GM04504 (cell line): ENCODE measurements around the gene CNTNAP2.
"Not testable (repeated sequence)": the region's sequence is repeated elsewhere in the genome, so short reads cannot be mapped to it uniquely, and the experiment has no call there.

Experiments used
- DNase-seq: peaks from one replicate; pipeline ENCODE4 v3.0.0-alpha.2; 2012; ENCODE audit warnings: low read depth

The CNTNAP2 gene

DNA sequence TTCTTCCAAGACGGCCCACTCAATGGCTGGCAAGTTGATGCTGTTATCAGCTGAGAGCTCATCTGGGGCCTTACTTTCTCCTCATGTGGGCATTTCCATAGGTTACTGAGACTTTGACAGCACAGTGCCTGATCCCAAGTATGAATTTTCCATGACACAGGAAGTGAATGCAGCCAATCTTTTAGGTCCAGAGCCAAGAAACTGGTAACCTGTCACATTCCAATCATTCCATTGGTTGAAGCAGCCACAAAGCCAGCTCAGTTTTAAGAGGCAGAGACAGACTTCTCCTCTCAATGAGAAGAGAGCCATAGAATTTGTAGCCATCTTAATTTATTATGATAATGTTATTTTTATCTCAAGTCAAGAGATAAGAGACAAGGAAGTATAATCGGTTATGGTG lies 775.5 kb downstream of the CNTNAP2 start:
- DNase-seq, result no peak

DNA sequence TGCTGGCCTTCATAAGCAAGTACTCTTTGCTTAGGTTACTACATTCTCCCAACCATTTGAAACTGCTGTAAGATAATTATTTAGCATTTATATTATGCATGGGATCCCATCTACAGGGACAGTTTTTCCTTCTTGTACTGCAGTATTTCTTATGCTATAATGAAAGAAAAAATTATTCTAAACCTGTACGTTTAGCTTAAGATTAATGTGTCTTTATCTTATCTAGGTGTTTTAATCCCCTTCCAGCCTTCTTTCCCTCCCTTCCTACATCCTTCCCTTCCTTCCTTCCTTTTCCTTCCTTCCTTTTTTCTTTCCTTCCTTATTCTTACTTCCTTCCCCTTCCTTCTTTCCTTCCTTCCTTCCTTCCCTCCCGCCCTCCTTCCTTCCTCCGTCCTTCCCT lies 778.3 kb downstream of the CNTNAP2 start:
- DNase-seq, result no peak

DNA sequence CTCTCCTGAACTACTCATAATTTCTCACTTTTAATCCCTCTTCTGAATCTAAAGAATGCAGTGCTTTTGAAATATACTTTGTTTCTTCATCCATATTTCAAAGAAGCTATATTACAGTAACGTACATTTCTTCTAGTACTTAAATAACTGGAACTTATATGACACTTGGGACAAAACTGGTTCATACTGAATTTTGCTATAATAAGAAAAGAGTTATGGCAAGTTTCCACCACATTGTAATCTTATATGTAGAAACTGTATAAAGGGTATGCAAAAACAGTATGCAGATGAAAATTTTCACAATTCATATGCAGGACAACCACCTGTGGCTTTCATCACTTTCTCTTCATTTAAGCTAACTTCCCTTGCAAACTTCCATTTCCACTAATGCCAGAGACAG lies 785.7 kb downstream of the CNTNAP2 start:
- DNase-seq, result no peak

DNA sequence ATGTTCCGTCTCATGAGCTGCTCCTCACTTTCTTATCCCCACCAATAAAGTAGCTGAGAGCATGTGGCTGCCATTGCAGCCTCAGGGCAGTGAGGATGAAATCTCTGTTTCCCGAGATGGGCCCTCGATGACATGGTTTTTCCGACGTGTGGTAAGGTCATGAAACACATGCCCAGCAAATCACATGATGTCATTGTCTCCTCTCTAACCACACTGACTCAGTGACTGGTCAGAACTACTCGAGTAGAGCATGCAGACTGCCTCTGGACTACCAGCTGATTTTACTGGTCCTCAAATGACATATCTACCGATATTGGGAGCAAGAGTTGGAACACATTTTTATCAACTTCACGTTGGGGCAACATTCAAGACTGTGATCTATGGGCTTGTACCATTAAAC lies 786.1 kb downstream of the CNTNAP2 start:
- no peak for DNase-seq

DNA sequence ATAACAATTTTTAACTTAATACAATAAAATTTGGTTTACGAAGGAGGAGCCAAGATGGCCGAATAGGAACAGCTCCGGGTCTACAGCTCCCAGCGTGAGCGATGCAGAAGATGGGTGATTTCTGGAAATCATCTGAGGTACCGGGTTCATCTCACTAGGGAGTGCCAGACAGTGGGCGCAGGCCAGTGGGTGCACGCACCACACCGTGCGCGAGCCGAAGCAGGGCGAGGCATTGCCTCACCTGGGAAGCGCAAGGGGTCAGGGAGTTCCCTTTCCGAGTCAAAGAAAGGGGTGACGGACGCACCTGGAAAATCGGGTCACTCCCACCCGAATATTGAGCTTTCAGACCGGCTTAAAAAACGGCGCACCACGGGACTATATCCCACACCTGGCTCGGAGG lies 789.1 kb downstream of the CNTNAP2 start:
- DNase-seq, result not testable (repeated sequence)

DNA sequence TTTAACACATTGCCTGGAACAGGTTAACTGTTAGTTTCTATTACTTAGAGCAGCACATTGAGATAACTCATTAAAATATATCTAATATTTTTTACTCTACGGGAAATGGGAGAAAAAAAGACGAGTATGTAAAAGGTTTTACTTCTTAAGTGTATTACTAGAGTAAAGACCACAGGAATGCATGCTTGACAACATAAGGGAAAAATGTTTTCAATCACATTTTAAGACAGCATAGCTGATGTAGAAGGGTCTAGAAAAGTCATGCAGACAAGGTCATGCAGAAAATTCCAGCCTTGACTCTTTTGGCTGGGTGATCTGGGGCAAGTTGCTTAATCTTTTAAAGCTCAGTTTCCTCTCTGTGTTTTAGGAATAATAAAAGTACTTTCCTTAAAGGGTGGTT lies 806.2 kb downstream of the CNTNAP2 start:
- no peak for DNase-seq

DNA sequence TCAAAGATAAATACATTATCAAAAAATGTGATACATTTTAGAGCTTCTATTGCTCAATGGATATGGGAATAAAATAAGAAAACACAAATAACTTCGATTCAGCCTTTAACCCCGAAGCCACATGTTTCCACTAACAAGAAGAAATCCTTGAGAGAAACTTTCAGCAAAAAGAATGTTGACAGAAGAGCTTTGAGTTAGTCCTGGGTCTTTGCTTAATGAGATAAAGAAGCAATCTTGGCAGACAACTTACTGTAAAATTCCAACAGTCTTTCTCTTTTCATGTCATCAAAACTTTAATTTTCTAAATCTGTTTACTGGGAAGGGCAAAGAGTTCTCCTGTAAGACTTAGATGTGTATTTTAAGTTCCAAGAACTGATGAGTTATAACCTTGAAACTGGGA lies 810.2 kb downstream of the CNTNAP2 start:
- DNase-seq, result no peak

DNA sequence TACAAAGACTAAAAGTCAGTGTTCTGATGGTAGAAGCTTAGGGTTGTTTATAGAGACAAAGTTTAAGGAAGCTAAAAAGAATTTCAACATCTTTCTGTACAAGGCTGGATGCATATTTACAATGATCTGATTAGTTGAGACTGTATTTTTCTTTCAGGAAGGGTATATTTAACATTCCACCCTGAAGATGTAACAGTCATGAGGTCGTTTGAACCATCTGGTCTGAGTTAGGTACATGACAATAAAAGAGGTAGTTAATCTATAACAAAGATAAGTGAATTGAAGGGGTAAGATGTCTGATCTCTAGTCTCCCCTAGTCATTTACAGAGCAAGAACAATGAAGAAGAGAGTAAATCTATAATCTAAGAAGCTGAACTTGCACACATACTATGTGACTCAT lies 821.2 kb downstream of the CNTNAP2 start:
- DNase-seq, result no peak

DNA sequence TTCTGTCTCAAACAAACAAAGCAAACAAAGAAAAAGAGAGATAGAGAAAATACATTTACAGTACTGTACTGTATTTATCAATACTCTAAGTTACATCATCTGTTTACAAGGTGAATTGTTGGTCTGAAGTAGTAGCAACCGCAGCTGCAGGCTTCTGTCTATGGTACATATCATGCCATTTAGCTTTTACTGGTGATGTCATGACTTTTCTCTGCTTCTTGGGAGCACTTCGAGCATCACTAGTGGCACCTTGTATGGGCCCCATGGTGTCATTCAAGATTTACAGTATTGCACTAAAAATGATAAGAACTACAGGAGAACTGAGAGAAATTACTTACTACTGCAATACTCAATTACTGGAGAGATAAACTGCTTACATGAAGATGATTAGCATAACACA lies 826.9 kb downstream of the CNTNAP2 start:
- no peak for DNase-seq

DNA sequence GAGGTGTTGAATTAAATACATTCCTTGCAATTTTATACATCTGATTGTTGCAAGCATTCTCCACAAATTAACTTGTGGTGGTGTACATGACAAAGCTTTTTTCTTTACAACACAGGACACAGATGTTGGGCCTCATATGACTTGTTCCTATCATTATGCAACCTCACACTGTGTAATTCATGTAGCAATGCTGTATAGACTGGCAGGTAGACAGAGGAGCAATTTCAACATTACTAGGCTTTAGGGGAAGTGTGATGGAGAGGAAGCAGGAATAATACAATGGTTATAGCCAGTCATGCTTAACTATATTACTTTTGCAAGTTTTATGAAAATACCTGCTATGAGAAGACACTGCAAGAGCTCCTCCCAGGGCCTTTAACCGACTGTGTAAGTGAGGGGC lies 832.1 kb downstream of the CNTNAP2 start:
- no peak for DNase-seq

DNA sequence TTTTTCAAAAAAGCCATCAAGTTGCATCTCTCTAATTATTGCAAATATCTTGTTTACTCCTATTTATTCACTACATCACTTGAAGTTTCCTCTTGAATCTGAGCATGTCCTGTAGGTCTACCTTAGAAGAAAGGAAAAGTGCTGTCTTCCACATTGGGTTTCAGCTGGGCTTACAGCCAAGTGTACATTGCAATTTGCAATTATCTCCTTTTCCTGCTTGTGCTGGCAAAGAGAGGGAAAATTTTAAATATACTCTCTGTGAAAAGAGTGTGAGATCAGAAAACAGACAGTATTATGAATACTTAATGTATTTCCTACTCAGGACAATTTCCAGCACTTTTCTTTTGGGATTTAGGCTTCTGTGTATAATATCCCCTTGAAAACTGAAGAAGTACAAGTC lies 839.7 kb downstream of the CNTNAP2 start:
- DNase-seq, result no peak

DNA sequence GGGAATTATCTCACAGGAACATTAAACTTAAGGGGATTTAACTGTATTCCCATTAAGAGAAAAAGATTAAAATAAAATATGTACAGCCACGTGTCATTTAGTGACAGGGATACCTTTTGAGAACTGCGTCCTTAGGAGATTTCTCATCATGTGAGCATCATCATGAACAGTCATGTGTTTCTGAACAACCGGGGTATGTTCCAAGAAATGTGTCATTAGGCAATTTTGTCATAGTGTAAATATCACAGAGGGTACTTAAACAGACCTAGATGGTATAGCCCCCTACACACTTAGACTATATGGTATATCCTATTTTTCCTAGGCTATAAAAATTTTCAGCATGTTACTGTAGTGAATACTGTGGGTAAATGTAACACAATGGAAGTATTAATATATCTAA lies 840.3 kb downstream of the CNTNAP2 start:
- DNase-seq, result no peak

DNA sequence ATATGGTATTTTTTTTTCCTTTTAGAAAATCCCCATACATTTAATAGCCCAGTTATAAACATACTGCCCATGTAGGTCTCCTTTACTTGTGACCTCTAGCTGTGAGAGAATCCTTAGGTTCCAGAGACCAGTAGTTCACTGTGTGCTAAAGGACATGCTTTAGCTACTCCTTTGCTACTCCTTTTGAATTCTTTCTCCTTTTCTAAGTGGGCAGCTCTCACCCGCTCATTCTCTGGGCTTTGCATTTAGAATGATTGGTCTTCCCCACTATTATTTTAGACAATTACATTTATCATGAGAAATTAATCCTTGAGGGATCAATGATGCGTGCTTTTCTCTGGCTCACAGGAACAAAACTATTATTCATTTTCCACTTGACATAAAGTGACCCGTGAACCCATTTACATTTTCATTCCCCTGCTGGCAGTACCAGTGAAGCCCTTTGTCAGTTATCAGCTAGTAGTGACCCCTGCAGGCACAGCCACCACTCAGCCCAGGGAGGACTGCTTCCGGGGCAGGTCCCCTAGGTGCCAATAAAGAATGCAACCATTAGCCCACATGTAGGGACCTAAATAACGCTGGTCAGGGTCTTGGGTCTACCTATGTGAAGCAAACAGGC lies 844.3 kb downstream of the CNTNAP2 start:
- no peak for DNase-seq

DNA sequence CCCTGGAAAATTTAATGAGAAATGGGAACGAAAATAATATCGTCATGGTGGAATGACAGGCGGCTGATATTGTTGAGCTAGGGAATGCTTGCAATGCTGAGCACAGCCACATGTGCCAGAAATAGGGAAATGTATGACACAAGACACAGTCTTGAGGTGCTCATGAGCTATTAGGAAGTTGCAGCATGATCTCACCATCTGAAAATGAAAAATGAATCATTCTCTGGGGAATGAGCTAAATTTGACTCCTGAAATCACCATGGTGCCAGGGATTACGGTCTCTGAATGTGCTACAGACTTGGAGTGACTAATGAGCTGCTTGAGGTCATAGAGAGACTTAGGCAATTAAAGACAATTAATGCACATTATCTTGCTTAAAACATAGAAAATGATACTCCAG lies 845.0 kb downstream of the CNTNAP2 start:
- peak; percentile 55 for DNase-seq

DNA sequence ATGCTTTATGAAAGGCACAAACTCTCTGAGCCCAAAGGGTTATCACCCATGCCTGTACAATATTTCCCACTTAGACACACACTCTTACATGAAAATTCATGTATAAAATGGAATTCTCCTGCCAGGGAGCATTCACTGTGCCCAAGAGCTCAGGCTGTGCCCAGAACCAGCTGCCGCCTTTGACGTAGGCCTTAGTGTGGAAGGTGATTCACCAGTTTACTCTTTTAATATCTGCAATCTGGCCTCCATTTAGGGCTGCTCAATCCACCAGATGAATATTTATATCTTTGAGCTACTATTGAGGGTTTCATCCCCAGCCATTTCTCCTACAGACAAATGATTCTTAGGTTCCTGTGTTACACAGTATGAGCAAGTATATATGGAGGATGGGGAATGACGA lies 849.7 kb downstream of the CNTNAP2 start:
- DNase-seq, result no peak

DNA sequence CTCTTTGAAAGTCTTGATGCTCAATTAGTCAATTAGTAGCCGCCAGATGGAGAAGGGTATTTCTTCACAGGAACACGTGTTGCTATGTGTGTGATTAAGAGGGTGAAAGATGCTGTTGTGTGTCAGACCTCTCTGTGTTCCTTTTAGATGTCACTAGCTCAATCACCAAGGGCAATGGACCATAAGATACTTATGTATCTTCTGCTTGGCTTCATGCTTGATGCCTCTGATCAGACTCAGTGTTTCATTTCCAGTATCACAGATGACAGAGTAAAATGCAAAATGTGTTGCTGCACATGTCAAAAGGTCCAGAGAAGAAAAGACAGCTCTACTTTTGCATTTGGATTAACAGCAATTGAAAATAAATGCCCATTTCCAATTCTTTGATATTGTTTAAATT lies 865.9 kb downstream of the CNTNAP2 start:
- no peak for DNase-seq

DNA sequence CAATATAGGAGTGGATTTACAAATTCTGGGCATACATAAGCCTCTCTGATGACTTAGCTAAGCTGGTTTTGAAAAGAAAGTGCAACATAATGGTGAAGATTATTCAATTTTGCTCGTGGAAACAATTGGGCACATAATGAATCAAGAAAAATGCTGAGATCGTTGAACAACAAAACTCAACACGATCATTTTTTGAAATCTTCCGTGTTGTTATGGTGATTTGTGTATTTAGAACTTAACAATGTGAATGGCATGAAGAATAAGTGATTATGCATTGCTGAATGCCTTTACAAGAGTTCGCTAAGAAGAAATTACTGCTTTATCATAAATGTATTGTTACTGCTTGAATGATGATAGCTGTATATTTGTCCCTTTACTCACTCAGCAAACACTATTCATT lies 875.0 kb downstream of the CNTNAP2 start:
- no peak for DNase-seq

DNA sequence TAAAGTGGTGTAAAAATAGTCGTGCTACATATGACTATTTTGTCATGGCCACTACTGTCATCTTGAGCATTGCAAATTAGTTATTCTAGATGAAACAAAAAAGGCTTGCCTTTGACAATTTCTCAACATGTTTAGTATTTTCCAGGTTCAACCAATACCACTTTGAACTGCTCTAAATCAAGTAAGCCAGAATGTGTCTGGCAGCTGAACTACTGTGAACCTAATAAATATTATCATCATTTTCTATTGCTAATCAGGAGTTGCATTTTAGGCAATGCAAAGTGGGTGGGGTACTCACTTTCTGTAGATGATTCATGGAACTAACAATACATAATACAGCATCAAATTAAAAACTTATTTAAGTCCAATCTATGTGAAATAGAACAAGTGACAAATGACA lies 877.2 kb downstream of the CNTNAP2 start:
- no peak for DNase-seq

DNA sequence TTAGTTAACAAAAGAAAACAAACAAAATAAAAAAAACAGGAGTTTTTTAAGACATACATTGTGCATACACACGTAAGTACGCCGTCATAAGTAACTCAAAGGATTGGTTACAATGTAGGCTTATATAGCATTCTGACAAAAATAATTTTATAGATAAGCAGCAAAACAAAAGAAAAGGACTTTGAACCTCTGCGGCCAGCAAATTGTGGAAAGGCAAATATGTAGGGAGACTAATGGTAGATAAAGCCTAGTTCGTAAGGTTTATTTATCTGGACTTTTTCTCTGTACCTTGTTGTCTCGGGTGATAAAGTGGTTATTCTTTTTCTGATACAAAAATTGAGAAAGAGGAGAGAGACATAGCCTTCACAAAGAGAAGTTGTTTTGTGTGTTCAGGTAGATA lies 891.9 kb downstream of the CNTNAP2 start:
- DNase-seq, result no peak

DNA sequence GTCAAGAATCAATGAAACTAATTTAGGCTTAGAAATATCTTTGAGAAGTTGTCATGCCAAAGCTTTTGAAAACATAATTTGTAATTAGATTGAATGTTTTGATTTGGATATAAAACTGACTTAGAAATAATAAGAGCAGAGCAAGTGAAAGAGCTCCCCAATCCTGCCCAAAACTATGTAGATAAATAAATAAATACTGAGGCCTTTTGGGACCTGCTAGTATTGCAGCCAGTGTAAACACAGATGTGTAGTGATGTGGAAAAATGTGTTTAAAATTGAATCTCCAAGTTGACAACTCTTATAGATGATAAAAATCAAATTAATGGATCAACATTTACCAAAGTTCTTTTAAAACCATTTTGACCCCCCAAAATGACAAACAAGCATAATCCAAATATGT lies 896.1 kb downstream of the CNTNAP2 start:
- no peak for DNase-seq

DNA sequence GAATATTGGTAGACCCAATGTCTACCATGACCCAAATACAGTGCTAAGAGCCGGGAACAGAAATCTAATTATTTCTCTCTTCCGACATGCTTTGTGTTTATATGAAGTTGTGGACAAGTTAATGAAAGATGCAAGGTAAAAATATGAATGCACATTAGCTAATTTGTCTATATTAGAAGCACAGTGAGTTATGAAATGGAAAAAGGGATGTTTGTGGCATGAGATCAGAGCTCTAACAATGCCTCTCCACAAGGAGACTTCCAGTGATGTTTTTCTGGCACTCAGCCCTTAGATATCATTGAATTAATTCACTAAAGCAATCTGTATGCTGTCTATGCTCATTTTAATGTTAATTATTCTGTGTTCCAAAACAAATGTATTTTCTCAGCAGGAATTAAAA lies 897.2 kb downstream of the CNTNAP2 start:
- DNase-seq, result no peak

DNA sequence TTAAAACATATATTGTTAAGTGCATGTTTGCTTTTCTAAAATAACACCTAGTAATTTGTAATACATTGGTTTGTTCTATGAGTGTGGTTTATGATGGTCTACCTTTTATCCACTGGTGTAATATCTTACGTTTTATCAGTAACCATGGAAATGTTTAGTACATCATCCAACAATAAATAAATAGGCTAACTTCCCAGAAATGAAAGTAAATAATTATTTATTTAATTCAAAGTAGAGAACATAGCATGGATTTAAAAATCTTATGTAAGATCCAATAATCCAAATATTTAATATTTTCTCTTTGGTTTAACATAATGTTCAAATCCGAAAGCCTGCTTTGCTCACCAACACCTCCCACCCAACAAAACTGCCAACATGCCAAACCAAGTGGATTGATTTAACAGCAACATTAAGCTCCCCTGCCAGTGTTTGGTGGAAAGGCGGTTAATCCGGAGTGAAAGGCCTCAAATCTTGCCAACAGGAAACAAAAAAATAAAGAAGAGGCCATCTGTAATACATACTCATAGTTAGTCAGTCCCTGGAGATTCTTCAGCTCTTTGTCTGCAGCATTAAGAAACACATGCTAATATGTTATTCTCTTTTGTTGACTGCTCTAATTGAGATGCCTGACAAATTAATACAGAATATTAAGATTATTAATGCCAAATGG lies 897.8 kb downstream of the CNTNAP2 start:
- DNase-seq, result no peak

DNA sequence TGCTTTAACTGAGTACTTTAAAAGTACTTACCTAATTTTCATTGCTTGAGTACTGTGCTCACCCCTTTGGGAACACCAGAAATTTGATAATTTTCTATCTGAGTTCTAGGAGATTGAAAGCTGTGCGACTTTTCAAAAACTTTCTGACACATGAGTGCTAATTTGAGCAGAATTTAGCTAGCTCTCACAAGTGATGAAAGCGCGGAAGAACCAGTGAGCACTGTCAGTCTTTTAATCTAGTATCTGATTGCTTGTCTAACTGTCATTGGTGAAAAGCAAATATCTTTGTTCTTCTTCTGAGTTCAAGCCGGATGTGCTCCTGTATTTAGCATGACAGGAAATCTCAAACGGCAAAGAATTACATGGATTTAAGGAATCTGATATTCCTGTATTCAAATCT lies 899.4 kb downstream of the CNTNAP2 start:
- DNase-seq, result no peak

DNA sequence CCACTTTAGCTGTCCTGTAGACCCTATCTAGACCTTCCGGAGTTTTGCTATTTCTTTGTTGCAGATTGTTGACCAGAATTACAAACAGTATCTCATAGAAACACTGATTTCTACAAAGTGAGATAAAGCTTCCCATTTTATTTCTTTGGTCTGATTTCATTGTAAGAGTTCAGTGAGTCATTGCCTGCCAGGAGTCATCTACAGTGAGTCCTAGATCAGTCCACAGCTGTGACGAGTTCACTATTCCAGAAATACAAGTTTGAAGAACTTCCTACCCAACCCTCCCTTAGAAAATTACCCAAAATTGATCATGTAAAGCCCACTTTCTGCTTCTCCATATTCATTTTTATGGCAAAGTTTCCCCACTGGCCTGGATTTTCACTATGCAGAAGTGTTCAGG lies 905.5 kb downstream of the CNTNAP2 start:
- no peak for DNase-seq
